Stimulated activated naive B cell treated with anti-CD40 and anti-IgM and Interleukin-4, amounts not matched to agents 10 μg/mL and 1 μg/mL and 100 μg/mL, for 72 hours (primary cell): ENCODE results near the gene KRTAP2-2.

Experiments
- ATAC-seq, 2 donors: fragments of 150-1000 bp; cut with Tn5 transposase; replicated peaks; 2 replicates each; pipeline ENCODE4 v1.10.0; 2021; ENCODE audit warnings: moderate library complexity in 1 of 2
- DNase-seq: peaks from one replicate; pipeline ENCODE4 v3.0.0; 2021
- H3K27ac Mint-ChIP-seq: one replicate; pipeline ENCODE4 v1.8.0; 2022; ENCODE audit warnings: mild to moderate bottlenecking, mixed read lengths
- H3K27me3 Mint-ChIP-seq, 2 donors: one replicate each; pipeline ENCODE4 v1.8.0; 2022; ENCODE audit warnings: mixed read lengths in 2 of 2
- H3K36me3 Mint-ChIP-seq, 2 donors: one replicate each; pipeline ENCODE4 v1.8.0; 2022; ENCODE audit warnings: mixed read lengths in 2 of 2, mild to moderate bottlenecking in 1 of 2
- H3K4me1 Mint-ChIP-seq, 2 donors: one replicate each; pipeline ENCODE4 v1.8.0; 2022; ENCODE audit warnings: mixed read lengths in 2 of 2, mild to moderate bottlenecking in 1 of 2
- H3K4me3 Mint-ChIP-seq, 2 donors: one replicate each; pipeline ENCODE4 v1.8.0; 2022; ENCODE audit warnings: mild to moderate bottlenecking in 2 of 2, mixed read lengths in 2 of 2, moderate library complexity in 1 of 2
- H3K9me3 Mint-ChIP-seq, 2 donors: one replicate each; pipeline ENCODE4 v1.8.0; 2022; ENCODE audit warnings: mixed read lengths in 2 of 2, mild to moderate bottlenecking in 1 of 2

The KRTAP2-2 gene

DNA sequence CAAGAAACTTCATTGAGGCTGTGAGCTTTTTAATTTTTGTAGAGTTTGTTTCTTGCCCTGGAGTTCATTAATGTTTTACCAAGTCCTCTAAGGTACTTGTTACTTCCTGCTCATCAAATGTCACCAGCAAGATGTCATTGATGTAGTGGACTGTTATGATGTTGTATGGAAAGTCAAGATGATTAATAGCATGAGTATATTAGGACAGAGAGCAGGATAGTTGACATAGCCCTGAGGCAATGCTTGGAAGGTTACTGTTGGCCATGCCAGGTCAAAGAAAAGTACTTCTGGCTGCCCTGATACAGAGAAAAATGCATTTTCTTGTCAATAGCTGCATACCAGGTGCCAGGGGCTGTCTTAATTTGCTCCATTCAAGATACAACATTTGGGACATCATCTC is 34.7 kb downstream of the KRTAP2-2 start:
- ATAC-seq, result no peak
- no peak for DNase-seq
- H3K4me1 Mint-ChIP-seq, result peaks cover 4 to 6% of the 10 kb centered on the region in 2 donors
- no peak overlapping the region for H3K4me3 Mint-ChIP-seq
- peaks cover 0 to 4% of the 10 kb centered on the region in 2 donors for H3K36me3 Mint-ChIP-seq
- peaks cover 4 to 5% of the 10 kb centered on the region in 2 donors for H3K9me3 Mint-ChIP-seq
- peaks cover 6 to 9% of the 10 kb centered on the region in 2 donors for H3K27me3 Mint-ChIP-seq
- H3K27ac Mint-ChIP-seq, result no peak overlapping the region

GRCh38 chr17:41019415-41019814 is 35.6 kb downstream of the KRTAP2-2 start:
- no peak for ATAC-seq
- no peak for DNase-seq
- Mint-ChIP-seq H3K36me3 (peaks cover 0 to 4% of the 10 kb centered on the region in 2 donors), H3K4me3 (no peak overlapping the region), H3K27ac (no peak overlapping the region), H3K9me3 (peaks cover 4 to 5% of the 10 kb centered on the region in 2 donors), H3K4me1 (peaks cover 4 to 8% of the 10 kb centered on the region in 2 donors), H3K27me3 (peaks cover 5 to 6% of the 10 kb centered on the region in 2 donors)

DNA sequence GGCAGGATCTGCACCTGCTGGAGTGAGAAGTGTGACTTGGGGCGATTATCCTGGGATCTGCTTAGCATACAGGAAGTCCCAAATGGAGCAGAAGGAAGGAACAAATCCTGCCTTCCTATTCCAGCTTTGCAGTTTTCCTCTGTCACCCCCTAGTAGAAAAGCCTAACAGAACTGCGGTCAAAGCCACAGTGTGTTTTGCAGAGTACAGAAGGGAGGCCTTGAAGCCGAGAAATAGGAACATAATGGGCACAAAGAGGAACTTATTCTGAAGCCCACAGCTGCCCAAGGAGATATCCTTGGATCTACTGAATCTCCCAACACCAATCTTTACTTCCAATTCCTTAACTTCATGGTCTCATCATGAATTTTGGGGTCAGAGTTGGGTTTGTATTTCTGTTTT is 36.5 kb downstream of the KRTAP2-2 start:
- Mint-ChIP-seq H3K9me3 (peaks cover 4 to 5% of the 10 kb centered on the region in 2 donors), H3K4me3 (no peak overlapping the region), H3K4me1 (peaks cover 4 to 8% of the 10 kb centered on the region in 2 donors), H3K36me3 (peaks cover 0 to 4% of the 10 kb centered on the region in 2 donors), H3K27ac (no peak overlapping the region), H3K27me3 (peaks cover 5 to 6% of the 10 kb centered on the region in 2 donors)
- no peak for ATAC-seq
- DNase-seq, result no peak

DNA sequence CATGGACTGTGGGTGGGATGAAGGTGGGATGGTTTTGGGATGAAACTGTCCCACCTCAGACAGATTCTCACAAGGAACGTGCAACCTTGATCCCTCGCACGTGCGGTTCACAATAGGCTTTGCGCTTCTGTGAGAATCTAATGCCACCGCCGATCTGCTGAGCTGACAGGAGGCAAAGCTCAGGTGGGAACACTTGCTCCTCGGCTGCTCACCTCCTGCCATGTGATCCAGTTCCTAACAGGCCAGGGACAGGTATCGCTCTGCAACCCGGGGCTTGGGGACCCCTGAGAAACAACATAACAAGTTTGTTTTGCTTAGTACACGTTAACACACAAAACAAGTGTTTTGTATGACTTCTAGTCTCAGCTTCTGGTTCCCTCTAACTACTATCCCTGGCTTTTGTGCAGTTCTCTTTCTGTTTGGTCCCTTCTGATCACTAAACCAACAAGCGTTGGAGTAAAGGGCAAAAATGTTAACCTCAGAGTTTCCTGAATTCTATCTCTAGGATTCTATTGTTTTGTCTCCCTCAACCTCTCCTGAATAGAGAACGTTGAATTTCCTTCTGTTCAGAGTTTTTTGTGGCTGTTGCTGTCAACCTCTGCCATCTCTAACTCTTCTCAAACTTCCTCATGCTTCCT is 38.3 kb downstream of the KRTAP2-2 start:
- H3K4me3 Mint-ChIP-seq, result no peak overlapping the region
- ATAC-seq (no peak), DNase-seq (no peak)
- H3K4me1 Mint-ChIP-seq, result peaks cover 4 to 8% of the 10 kb centered on the region in 2 donors
- H3K27ac Mint-ChIP-seq, result no peak overlapping the region
- peaks cover 0 to 4% of the 10 kb centered on the region in 2 donors for H3K36me3 Mint-ChIP-seq
- H3K27me3 Mint-ChIP-seq, result peaks cover 0 to 3% of the 10 kb centered on the region in 2 donors
- peaks cover 4 to 5% of the 10 kb centered on the region in 2 donors for H3K9me3 Mint-ChIP-seq

GRCh38 chr17:41015454-41015853 is 39.6 kb downstream of the KRTAP2-2 start:
- DNase-seq, result no peak
- Mint-ChIP-seq H3K27me3 (peaks cover 0 to 3% of the 10 kb centered on the region in 2 donors), H3K9me3 (no peaks in the 10 kb centered on the region), H3K36me3 (no peaks in the 10 kb centered on the region), H3K27ac (no peak overlapping the region), H3K4me1 (peaks cover 4 to 8% of the 10 kb centered on the region in 2 donors), H3K4me3 (no peak overlapping the region)
- ATAC-seq, result peak; percentile 29 to 57

GRCh38 chr17:41013606-41014005 is 41.4 kb downstream of the KRTAP2-2 start:
- H3K9me3 Mint-ChIP-seq, result no peaks in the 10 kb centered on the region
- H3K36me3 Mint-ChIP-seq, result no peaks in the 10 kb centered on the region
- DNase-seq, result no peak
- no peak overlapping the region for H3K27ac Mint-ChIP-seq
- ATAC-seq, result no peak
- H3K4me3 Mint-ChIP-seq, result no peak overlapping the region
- peaks cover 0 to 3% of the 10 kb centered on the region in 2 donors for H3K27me3 Mint-ChIP-seq
- H3K4me1 Mint-ChIP-seq, result peaks cover 5 to 8% of the 10 kb centered on the region in 2 donors

DNA sequence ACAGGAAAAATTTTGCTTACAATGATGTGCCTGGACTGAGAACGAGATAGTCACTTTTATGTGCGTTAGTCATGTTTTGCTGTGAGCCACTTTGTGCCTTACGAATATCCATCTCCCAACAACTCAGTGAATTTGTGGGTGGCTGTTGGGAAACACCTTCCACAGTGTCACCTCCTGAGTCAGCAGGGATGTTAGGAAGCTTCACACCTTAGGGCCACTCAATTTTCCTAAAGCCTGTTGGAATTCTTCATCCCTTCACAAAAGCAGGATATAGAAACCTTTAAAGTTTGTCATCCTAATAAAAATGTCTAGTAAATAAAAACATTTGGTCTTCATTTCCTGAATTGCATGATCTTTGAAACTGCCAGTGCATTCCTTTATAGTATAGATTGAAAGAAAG is 41.8 kb downstream of the KRTAP2-2 start:
- DNase-seq (no peak), ATAC-seq (no peak)
- Mint-ChIP-seq H3K36me3 (no peaks in the 10 kb centered on the region), H3K4me3 (no peak overlapping the region), H3K4me1 (peaks cover 5 to 8% of the 10 kb centered on the region in 2 donors), H3K9me3 (no peaks in the 10 kb centered on the region), H3K27ac (no peak overlapping the region), H3K27me3 (peaks cover 0 to 3% of the 10 kb centered on the region in 2 donors)

GRCh38 chr17:41012326-41013120 is 42.5 kb downstream of the KRTAP2-2 start:
- no peaks in the 10 kb centered on the region for H3K36me3 Mint-ChIP-seq
- H3K4me3 Mint-ChIP-seq, result no peak overlapping the region
- ATAC-seq, result no peak
- no peak for DNase-seq
- H3K4me1 Mint-ChIP-seq, result peaks cover 5 to 8% of the 10 kb centered on the region in 2 donors
- H3K27ac Mint-ChIP-seq, result no peak overlapping the region
- H3K27me3 Mint-ChIP-seq, result peaks cover 0 to 3% of the 10 kb centered on the region in 2 donors
- no peaks in the 10 kb centered on the region for H3K9me3 Mint-ChIP-seq

DNA sequence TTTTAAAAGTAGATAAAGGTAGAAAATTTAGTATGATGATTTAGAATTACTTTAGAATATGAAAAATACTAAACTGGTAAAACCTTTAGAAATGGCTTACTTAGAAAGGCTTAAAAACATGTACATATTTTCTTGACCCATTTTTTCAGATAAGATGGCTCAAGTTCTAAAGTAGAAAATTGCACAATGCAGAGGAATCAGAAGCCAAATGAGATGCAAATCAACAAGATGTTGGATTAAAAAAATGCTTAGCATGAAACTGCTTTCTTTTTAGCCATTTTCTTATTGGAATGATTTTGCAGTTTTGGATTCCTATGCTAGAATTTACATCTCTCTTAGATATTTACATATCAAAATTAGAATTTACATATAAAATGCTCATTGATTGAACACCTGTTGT is 44.6 kb downstream of the KRTAP2-2 start:
- Mint-ChIP-seq H3K9me3 (no peaks in the 10 kb centered on the region), H3K36me3 (no peaks in the 10 kb centered on the region), H3K27me3 (peaks cover 0 to 7% of the 10 kb centered on the region in 2 donors), H3K27ac (no peak overlapping the region), H3K4me1 (peaks cover 3% of the 10 kb centered on the region in 2 donors), H3K4me3 (no peak overlapping the region)
- no peak for ATAC-seq
- no peak for DNase-seq

DNA sequence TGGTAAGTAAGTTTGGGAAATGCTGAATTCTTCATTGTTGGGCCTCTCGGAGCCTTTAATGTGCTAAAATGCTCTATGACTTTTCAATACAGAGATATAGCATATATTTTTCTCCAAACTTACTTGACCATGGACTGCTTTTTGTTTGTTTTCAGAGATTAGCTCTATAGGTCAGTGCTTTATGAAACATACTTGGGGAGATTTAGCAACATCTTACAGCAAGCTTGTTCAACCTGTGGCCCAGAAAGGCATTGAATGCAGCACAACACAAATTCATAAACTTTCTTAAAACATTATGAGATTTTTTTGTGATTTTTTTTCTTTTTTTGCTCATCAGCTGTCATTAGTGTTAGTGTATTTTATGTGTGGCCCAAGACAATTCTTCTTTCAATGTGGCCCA is 45.1 kb downstream of the KRTAP2-2 start:
- Mint-ChIP-seq H3K27ac (no peak overlapping the region), H3K4me3 (no peak overlapping the region), H3K9me3 (no peaks in the 10 kb centered on the region), H3K27me3 (peaks cover 0 to 7% of the 10 kb centered on the region in 2 donors), H3K36me3 (no peaks in the 10 kb centered on the region), H3K4me1 (peaks cover 0 to 1% of the 10 kb centered on the region in 2 donors)
- no peak for DNase-seq
- no peak for ATAC-seq

GRCh38 chr17:41009301-41009760 is 45.7 kb downstream of the KRTAP2-2 start:
- Mint-ChIP-seq H3K27ac (no peak overlapping the region), H3K36me3 (no peaks in the 10 kb centered on the region), H3K4me1 (peaks cover 0 to 1% of the 10 kb centered on the region in 2 donors), H3K27me3 (peaks cover 0 to 7% of the 10 kb centered on the region in 2 donors), H3K4me3 (no peak overlapping the region), H3K9me3 (no peaks in the 10 kb centered on the region)
- no peak for DNase-seq
- ATAC-seq, result no peak

- no peak for DNase-seq
- Mint-ChIP-seq H3K9me3 (no peaks in the 10 kb centered on the region), H3K27me3 (peaks cover 0 to 11% of the 10 kb centered on the region in 2 donors), H3K4me3 (no peak within 1 kb of the TSS), H3K36me3 (no peaks in the 10 kb centered on the region), H3K27ac (no peak within 1 kb of the TSS), H3K4me1 (peaks cover 0 to 1% of the 10 kb centered on the region in 2 donors)
- ATAC-seq, result no peak
These were observed 46.2 kb downstream of the KRTAP2-2 start, which contains the start of gene KRTAP3-1 for GRCh38 chr17:41008811-41009210. Gene KRTAP3-1, minus strand, starts transcription at chr17:41009128. Its CDS starts 54 bp downstream, at chr17:41009074.
